Measurements from ENCODE around the gene MSANTD1. TPM values are rescaled to one million over a fixed set of nuclear protein-coding genes. Genes with fewer than 3 reads are reported as not detected.

The MSANTD1 gene
- polyA plus RNA-seq, 1 of the 3 experiments (the other 2 are of a cell fraction): 0.15 TPM

GRCh38 chr4:3302786-3303564 is 54.0 kb downstream of the MSANTD1 start:
- WGBS (ENCODE audit: low lambda C conversion rate): 88% methylated on average over 9 of the region's 16 CpGs

More at GRCh38 chr4:3302786-3303564, 54.0 kb downstream of the MSANTD1 start:
- Histone ChIP-seq H3K36me3 (replicated peaks in 1 of 2; ENCODE audit: control insufficient read depth in 1 of 2, insufficient read depth in 2 of 2, low read length in 1 of 2) (peaks cover 0 to 3% of the 10 kb centered on the region in 2 experiments), H3K9ac (no peak overlapping the region), H3K27ac (ENCODE audit: low read depth in 2 of 2, low read length in 1 of 2) (no peak overlapping the region), H3K27me3 (ENCODE audit: insufficient read depth) (no peaks in the 10 kb centered on the region), H3K4me3 (ENCODE audit: low read depth in 2 of 2, low read length in 1 of 2) (no peak overlapping the region), H3K9me2 (no peaks in the 10 kb centered on the region), H3F3A (replicated peaks; ENCODE audit: insufficient read depth) (peaks cover 2% of the 10 kb centered on the region), H3K4me1 (ENCODE audit: control insufficient read depth in 1 of 2, insufficient read depth in 2 of 2, low read depth in 1 of 2, low read length in 1 of 2) (peaks cover 16 to 42% of the 10 kb centered on the region in 2 experiments; a peak in 3 of 4 replicates), H2AFZ (ENCODE audit: low read depth) (no peak overlapping the region), H3K79me2 (ENCODE audit: insufficient read depth) (peaks cover 95% of the 10 kb centered on the region), H4K20me1 (ENCODE audit: insufficient read depth) (peaks cover 92% of the 10 kb centered on the region), H3K4me2 (no peak overlapping the region), H3K9me3 (no peaks in the 10 kb centered on the region)
- no peak for DNase-seq
- CTCF ChIA-PET: interaction anchor here (0.7 kb wide), 1 partner anchor 9 kb away, joined by 3 read pairs; no protein-coding TSS in a partner anchor
- TF ChIP-seq NRF1 (IDR thresholded peaks at IDR 0.05; ENCODE audit: low read depth, low read length) (no peak), MAX (IDR thresholded peaks at IDR 0.05; ENCODE audit: low read depth) (no peak), SIN3A (IDR thresholded peaks at IDR 0.05; ENCODE audit: borderline replicate concordance, low read depth, low read length) (no peak), FOXJ3 (CRISPR knock-in tag; IDR thresholded peaks at IDR 0.05) (no peak), TEAD4 (IDR thresholded peaks at IDR 0.05; ENCODE audit: borderline replicate concordance, insufficient read depth) (no peak), ZBTB33 (IDR thresholded peaks at IDR 0.05; ENCODE audit: borderline replicate concordance, low read depth) (no peak), RAD21 (IDR thresholded peaks at IDR 0.05; ENCODE audit: low read length) (no peak), POLR2AphosphoS5 (IDR thresholded peaks at IDR 0.05; ENCODE audit: low read depth, low read length) (no peak), TAF1 (IDR thresholded peaks at IDR 0.05; ENCODE audit: borderline replicate concordance, low read depth, low read length) (no peak), USF1 (IDR thresholded peaks at IDR 0.05; ENCODE audit: borderline replicate concordance, low read depth) (no peak), TCF12 (IDR thresholded peaks at IDR 0.05) (no peak), FOSL2 (IDR thresholded peaks at IDR 0.05; ENCODE audit: borderline replicate concordance, low read depth) (no peak), FOXM1 (IDR thresholded peaks at IDR 0.05; ENCODE audit: low read depth) (no peak), ELF1 (IDR thresholded peaks at IDR 0.05) (no peak), PBX3 (IDR thresholded peaks at IDR 0.05) (no peak), EZH2phosphoT487 (IDR thresholded peaks at IDR 0.05; ENCODE audit: borderline replicate concordance, low read depth) (no peak), JUND (IDR thresholded peaks at IDR 0.05) (no peak)
- POLR2A ChIA-PET: no interaction called here
